Glutamatergic neuron (in vitro differentiated cells): ENCODE data around the gene CTAGE1. TPM values are rescaled to one million over a fixed set of nuclear protein-coding genes. Genes with fewer than 3 reads are reported as not detected.

ENCODE experiments used
- DNase-seq: peaks from one replicate; pipeline ENCODE4 v3.0.0; 2022
- H3K27ac Mint-ChIP-seq: one replicate; pipeline ENCODE4 v1.8.0; 2020; ENCODE audit warnings: mild to moderate bottlenecking, mixed read lengths, inconsistent platforms; ENCODE audit not compliant: unreplicated experiment
- H3K27me3 Mint-ChIP-seq: one replicate; pipeline ENCODE4 v1.8.0; 2020; ENCODE audit warnings: mild to moderate bottlenecking, moderate library complexity, mixed read lengths, inconsistent platforms; ENCODE audit not compliant: unreplicated experiment
- H3K36me3 Mint-ChIP-seq: one replicate; pipeline ENCODE4 v1.8.0; 2020; ENCODE audit warnings: mild to moderate bottlenecking, mixed read lengths, inconsistent platforms; ENCODE audit not compliant: unreplicated experiment
- H3K4me1 Mint-ChIP-seq: one replicate; pipeline ENCODE4 v1.8.0; 2020; ENCODE audit warnings: mild to moderate bottlenecking, low read depth, mixed read lengths, inconsistent platforms; ENCODE audit not compliant: unreplicated experiment
- H3K4me3 Mint-ChIP-seq: one replicate; pipeline ENCODE4 v1.8.0; 2020; ENCODE audit warnings: mild to moderate bottlenecking, mixed read lengths, inconsistent platforms; ENCODE audit not compliant: unreplicated experiment
- H3K9me3 Mint-ChIP-seq: one replicate; pipeline ENCODE4 v1.8.0; 2020; ENCODE audit warnings: mild to moderate bottlenecking, moderate library complexity, mixed read lengths, inconsistent platforms; ENCODE audit not compliant: unreplicated experiment
- total RNA-seq: library from RNA; stranded (reverse); fragmentation: NEBNext Ultra II Directional; extraction: Animal tissue kit (Norgen Biotek cat#: 25700); gene quantifications from one replicate; pipeline ENCODE4 v1.2.1, GENCODE V29; 2021; ENCODE audit not compliant: unreplicated experiment
- TF ChIP-seq, protein P1 (sequence below): fragments of 200-600 bp; sonication (generic); IDR thresholded peaks from one replicate; pipeline ENCODE4 v1.5.0; 2021; ENCODE audit not compliant: partially characterized antibody, unreplicated experiment

CTAGE1 gene
- total RNA-seq, 1 donor from 2014 or later = not detected

GRCh38 chr18:22436136-22436535 is 18.4 kb upstream of the CTAGE1 start:
- H3K36me3 Mint-ChIP-seq = no peaks in the 10 kb centered on the region
- peaks cover 4% of the 10 kb centered on the region for H3K9me3 Mint-ChIP-seq
- TF ChIP-seq, protein P1, sequence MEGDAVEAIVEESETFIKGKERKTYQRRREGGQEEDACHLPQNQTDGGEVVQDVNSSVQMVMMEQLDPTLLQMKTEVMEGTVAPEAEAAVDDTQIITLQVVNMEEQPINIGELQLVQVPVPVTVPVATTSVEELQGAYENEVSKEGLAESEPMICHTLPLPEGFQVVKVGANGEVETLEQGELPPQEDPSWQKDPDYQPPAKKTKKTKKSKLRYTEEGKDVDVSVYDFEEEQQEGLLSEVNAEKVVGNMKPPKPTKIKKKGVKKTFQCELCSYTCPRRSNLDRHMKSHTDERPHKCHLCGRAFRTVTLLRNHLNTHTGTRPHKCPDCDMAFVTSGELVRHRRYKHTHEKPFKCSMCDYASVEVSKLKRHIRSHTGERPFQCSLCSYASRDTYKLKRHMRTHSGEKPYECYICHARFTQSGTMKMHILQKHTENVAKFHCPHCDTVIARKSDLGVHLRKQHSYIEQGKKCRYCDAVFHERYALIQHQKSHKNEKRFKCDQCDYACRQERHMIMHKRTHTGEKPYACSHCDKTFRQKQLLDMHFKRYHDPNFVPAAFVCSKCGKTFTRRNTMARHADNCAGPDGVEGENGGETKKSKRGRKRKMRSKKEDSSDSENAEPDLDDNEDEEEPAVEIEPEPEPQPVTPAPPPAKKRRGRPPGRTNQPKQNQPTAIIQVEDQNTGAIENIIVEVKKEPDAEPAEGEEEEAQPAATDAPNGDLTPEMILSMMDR = no peak
- no peak overlapping the region for H3K27ac Mint-ChIP-seq
- no peak overlapping the region for H3K4me3 Mint-ChIP-seq
- DNase-seq = no peak
- peaks cover 2% of the 10 kb centered on the region for H3K4me1 Mint-ChIP-seq
- H3K27me3 Mint-ChIP-seq = peaks cover 3% of the 10 kb centered on the region

DNA sequence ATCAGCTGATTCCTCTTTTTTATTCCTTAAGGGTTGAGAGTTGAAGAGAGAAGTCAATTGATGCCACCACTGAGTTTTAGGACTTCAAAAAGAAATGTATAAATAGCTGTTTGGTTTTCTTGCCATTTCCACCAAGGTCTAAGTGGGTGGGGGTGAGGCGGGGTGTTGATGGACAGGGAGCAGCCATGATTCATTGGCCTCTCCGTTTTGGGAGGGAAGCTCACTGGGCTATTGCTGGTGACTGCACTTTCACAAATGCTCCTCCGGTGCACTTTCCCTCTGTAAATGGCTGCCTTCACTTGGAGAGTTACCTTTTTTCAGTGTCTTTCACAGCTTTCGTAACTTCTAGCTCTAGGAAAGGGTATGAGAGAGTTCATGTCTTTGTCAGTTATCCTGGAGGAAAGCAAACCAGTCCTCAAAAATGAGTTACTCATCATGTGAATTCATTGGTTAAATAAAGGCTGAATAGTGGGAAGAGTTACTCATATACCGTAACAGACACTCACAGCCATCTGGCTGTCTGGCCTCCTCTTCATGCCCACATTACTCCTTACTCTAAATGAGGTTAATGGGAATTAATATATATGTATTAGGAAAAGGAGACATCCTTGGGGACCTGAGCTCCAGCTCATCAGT is 17.4 kb upstream of the CTAGE1 start:
- Mint-ChIP-seq H3K36me3 (no peaks in the 10 kb centered on the region), H3K4me3 (no peak overlapping the region), H3K27me3 (peaks cover 5% of the 10 kb centered on the region), H3K27ac (no peak overlapping the region), H3K9me3 (peaks cover 4% of the 10 kb centered on the region), H3K4me1 (peaks cover 2% of the 10 kb centered on the region)
- TF ChIP-seq, protein P1 = no peak
- no peak for DNase-seq

GRCh38 chr18:22433956-22434355 is 16.2 kb upstream of the CTAGE1 start:
- H3K36me3 Mint-ChIP-seq = no peaks in the 10 kb centered on the region
- H3K27ac Mint-ChIP-seq = no peak overlapping the region
- TF ChIP-seq, protein P1 = no peak
- no peak for DNase-seq
- H3K4me1 Mint-ChIP-seq = peaks cover 2% of the 10 kb centered on the region
- H3K27me3 Mint-ChIP-seq = peaks cover 4% of the 10 kb centered on the region
- H3K9me3 Mint-ChIP-seq = peaks cover 4% of the 10 kb centered on the region
- no peak overlapping the region for H3K4me3 Mint-ChIP-seq

GRCh38 chr18:22432657-22433137 is 15.0 kb upstream of the CTAGE1 start:
- Mint-ChIP-seq H3K36me3 (no peaks in the 10 kb centered on the region), H3K27ac (no peak overlapping the region), H3K27me3 (peaks cover 4% of the 10 kb centered on the region), H3K4me1 (peaks cover 2% of the 10 kb centered on the region), H3K4me3 (no peak overlapping the region), H3K9me3 (peaks cover 4% of the 10 kb centered on the region)
- DNase-seq = no peak
- TF ChIP-seq, protein P1 = no peak

- Mint-ChIP-seq H3K27ac (no peak overlapping the region), H3K4me3 (no peak overlapping the region), H3K4me1 (no peaks in the 10 kb centered on the region), H3K36me3 (no peaks in the 10 kb centered on the region), H3K27me3 (peaks cover 4% of the 10 kb centered on the region), H3K9me3 (peaks cover 4% of the 10 kb centered on the region)
- no peak for DNase-seq
- TF ChIP-seq, protein P1 = no peak
These were observed 11.8 kb upstream of the CTAGE1 start for GRCh38 chr18:22429564-22429963.
